Psoas muscle (tissue), 8 donors: ENCODE results near the gene TNIP1. TPM values are rescaled to one million over a fixed set of nuclear protein-coding genes. Genes with fewer than 3 reads are reported as not detected.

Source experiments
- ATAC-seq, 4 donors: fragments of 200-7000 bp; cut with Tn5 transposase; one replicate each; pipeline ENCODE4 v1.9.1; 2020; ENCODE audit warnings: moderate library complexity in 3 of 4, mild to moderate bottlenecking in 2 of 4
- DNase-seq, 2 donors: peaks; one replicate each; pipeline ENCODE4 v3.0.0-alpha.2; 2020
- H3K27ac ChIP-seq: fragments of 200-600 bp; one replicate; pipeline ENCODE4 v1.8.0; 2022
- H3K27me3 ChIP-seq, 3 donors: fragments of 200-600 bp in 1 of 3; one replicate each; pipeline versions ENCODE4 v1.6.1 to v1.8.0; 2013 to 2022; ENCODE audit warnings: low read length in 2 of 3, mild to moderate bottlenecking in 2 of 3, moderate library complexity in 1 of 3; ENCODE audit not compliant: insufficient read depth in 3 of 3
- H3K36me3 ChIP-seq, 2 donors: fragments of 200-600 bp in 1 of 2; one replicate each; pipeline versions ENCODE4 v1.6.1 to v1.8.0; 2013 to 2022; ENCODE audit warnings: low read depth in 1 of 2, mild to moderate bottlenecking in 1 of 2, moderate library complexity in 1 of 2; ENCODE audit not compliant: insufficient read depth in 1 of 2
- H3K4me1 ChIP-seq: fragments of 200-600 bp; one replicate; pipeline ENCODE4 v1.8.0; 2022
- H3K4me3 ChIP-seq: fragments of 200-600 bp; one replicate; pipeline ENCODE4 v1.8.0; 2022; ENCODE audit warnings: mild to moderate bottlenecking
- H3K9me3 ChIP-seq: fragments of 200-600 bp; one replicate; pipeline ENCODE4 v1.8.0; 2022
- CTCF ChIP-seq: fragments of 200-600 bp; IDR thresholded peaks from one replicate; pipeline ENCODE4 v1.8.0; 2022; ENCODE audit warnings: antibody characterized with exemption
- WGBS, 3 donors: extraction: QIAGEN DNeasy Blood & Tissue Kit; methylation state at CpG; one replicate each; pipeline versions ENCODE4 v1.1.6 to v1.1.7; 2013; 5-methylcytosine and 5-hydroxymethylcytosine counted together
- intact Hi-C, 2 donors: fragments of 100-400 bp; cut with DNase I; formaldehyde crosslinking; loops; one replicate each; pipeline versions ENCODE4 v1.11.0 to v1.14.2; 2022
- polyA plus RNA-seq, 3 donors: library from polyadenylated mRNA; stranded (reverse); fragments of 200-250 nt; gene quantifications; one replicate each; pipeline ENCODE4 v1.2.3, GENCODE V29; 2013
- total RNA-seq, 4 donors: library from RNA; stranded (reverse); fragmentation: NEBNext Ultra II Directional in 2 of 4; extraction: Animal tissue kit (Norgen Biotek cat#: 25700) in 2 of 4; gene quantifications; one replicate each; pipeline versions ENCODE4 v1.2.1 to v1.2.4, GENCODE V29; 2021 to 2023
- donor health status: healthy with polysubstance abuse.
- donor health status: DM: no; HTN: no; CAD: no; lungs with moderate emphysema.
- donor health status: Bipolar disorder and iron deficiency.
- donor health status: healthy.
- donor health status: DM: yes; HTN: yes; CAD: no.
- donor health status: DM: no; HTN: no; CAD: no.
- donor health status: DM: no; HTN: no; CAD: no.
- donor health status: DM: yes; HTN: yes; CAD: no.

The TNIP1 gene
- total and polyA plus RNA-seq, 7 donors = 55.5 to 218 (median 141) TPM

GRCh38 chr5:151071848-151072629 lies 8.8 kb downstream of the TNIP1 start:
- no peaks in the 10 kb centered on the region for H3K9me3 ChIP-seq
- no peak overlapping the region for H3K4me3 ChIP-seq
- DNase-seq (no peak), ATAC-seq (peak in 1 of 4 donors; percentile 4)
- H3K27me3 ChIP-seq = no peaks in the 10 kb centered on the region
- TF ChIP-seq CTCF = no peak
- H3K27ac ChIP-seq = peak overlapping the region; percentile 81
- H3K4me1 ChIP-seq = peaks cover 85% of the 10 kb centered on the region
- intact Hi-C loops = no loop called here
- H3K36me3 ChIP-seq = peaks cover 0 to 7% of the 10 kb centered on the region in 2 donors
- WGBS, 3 donors = 69 to 86% (median 70%) methylated on average over 10 of the region's 10 CpGs

GRCh38 chr5:151071021-151071420 lies 9.8 kb downstream of the TNIP1 start:
- peaks cover 85% of the 10 kb centered on the region for H3K4me1 ChIP-seq
- no peaks in the 10 kb centered on the region for H3K9me3 ChIP-seq
- TF ChIP-seq CTCF = no peak
- ATAC-seq (no peak), DNase-seq (no peak)
- peaks cover 0 to 6% of the 10 kb centered on the region in 2 donors for H3K36me3 ChIP-seq
- WGBS, 3 donors = 93 to 97% (median 94%) methylated on average over 4 of the region's 4 CpGs
- H3K4me3 ChIP-seq = no peak overlapping the region
- H3K27me3 ChIP-seq = no peaks in the 10 kb centered on the region
- peak overlapping the region; percentile 81 for H3K27ac ChIP-seq
- intact Hi-C loops = no loop called here

- peak overlapping the region; percentile 81 for H3K27ac ChIP-seq
- no peak for TF ChIP-seq CTCF
- no peaks in the 10 kb centered on the region for H3K9me3 ChIP-seq
- H3K4me3 ChIP-seq = no peak overlapping the region
- ATAC-seq (no peak), DNase-seq (no peak)
- WGBS, 3 donors = 43 to 57% (median 50%) methylated on average over 2 of the region's 2 CpGs
- H3K4me1 ChIP-seq = peaks cover 83% of the 10 kb centered on the region
- intact Hi-C loops = no loop called here
- H3K27me3 ChIP-seq = no peaks in the 10 kb centered on the region
- H3K36me3 ChIP-seq = peaks cover 0 to 6% of the 10 kb centered on the region in 2 donors
Measured at GRCh38 chr5:151070449-151070848, 10.4 kb downstream of the TNIP1 start.

- Histone ChIP-seq H3K4me1 (peaks cover 86% of the 10 kb centered on the region), H3K27ac (peak overlapping the region; percentile 81), H3K27me3 (no peaks in the 10 kb centered on the region), H3K9me3 (no peaks in the 10 kb centered on the region), H3K4me3 (peak overlapping the region; percentile 7), H3K36me3 (peaks cover 0 to 6% of the 10 kb centered on the region in 2 donors)
- 13 to 19% (median 14%) methylated on average over 12 of the region's 12 CpGs for WGBS, 3 donors
- ATAC-seq (peak; percentile 57 to 77 (median 64)), DNase-seq (peak; percentile 34 to 67)
- no peak for TF ChIP-seq CTCF
- intact Hi-C loops = no loop called here
Measured at GRCh38 chr5:151068433-151069197, 12.2 kb downstream of the TNIP1 start.
